GM18909 (cell line): ENCODE results near the gene SH2B3.
"Not testable (repeated sequence)": the region's sequence is repeated elsewhere in the genome, so short reads cannot be mapped to it uniquely, and the experiment has no call there.

Experiments
- ATAC-seq: cut with Tn5 transposase; IDR thresholded peaks from one replicate; pipeline ENCODE4 v1.9.1; 2021; ENCODE audit warnings: mild to moderate bottlenecking; ENCODE audit not compliant: unreplicated experiment, poor library complexity

SH2B3 gene

DNA sequence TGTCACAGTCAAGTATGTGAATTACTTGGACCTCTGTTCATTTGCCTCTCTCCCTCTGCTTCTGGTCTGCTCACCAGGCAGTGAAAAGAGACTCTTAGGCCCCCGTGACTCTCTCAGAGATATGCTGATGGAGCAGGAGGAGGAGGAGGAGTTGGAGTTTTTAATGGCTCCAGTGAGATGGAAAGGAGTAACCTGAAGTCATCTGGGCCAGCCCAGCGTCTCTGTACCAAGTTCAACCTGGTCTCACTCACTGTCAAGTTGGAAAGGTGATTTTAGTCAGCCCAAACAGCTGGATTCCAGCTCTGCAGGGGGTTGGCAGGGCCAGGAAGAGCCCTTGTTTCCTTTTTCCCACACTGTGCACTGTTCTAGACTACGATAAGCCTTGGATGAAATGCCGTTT is 48.6 kb downstream of the SH2B3 start:
- no peak for ATAC-seq

DNA sequence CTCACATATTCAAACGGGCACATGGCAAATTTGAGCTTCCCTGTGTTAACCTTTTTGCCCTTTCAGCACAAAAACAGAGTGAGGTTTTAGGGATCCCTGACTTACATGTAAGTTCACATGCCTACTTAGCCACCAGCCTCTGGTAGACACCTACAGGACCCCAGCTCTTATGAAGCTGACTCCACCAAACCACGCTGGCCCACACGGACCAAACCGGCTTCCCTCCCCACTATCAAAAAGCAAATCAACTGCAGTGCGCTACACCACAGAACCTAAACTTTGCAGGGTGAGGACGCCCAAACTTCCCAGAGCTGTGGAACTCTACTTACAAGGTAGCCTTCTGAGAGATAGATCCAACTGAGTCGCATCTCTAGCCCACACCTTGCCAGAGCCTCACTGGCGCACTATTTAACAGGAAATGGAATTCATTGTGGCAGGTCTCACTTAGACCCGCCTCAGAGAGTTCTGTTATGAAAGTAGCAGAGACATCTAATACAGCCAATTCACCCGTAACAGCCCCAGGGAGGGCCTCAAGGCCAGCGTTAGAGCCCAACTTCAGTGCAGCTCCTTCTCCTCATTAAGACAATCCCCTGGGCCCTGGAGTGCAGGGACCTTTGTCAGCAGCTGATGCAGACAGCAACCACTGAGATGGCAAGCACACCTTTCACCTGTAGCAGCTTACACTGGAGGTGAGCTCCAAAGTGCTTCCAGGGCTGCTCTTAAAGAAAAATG is 49.2 kb downstream of the SH2B3 start:
- ATAC-seq, result no peak

DNA sequence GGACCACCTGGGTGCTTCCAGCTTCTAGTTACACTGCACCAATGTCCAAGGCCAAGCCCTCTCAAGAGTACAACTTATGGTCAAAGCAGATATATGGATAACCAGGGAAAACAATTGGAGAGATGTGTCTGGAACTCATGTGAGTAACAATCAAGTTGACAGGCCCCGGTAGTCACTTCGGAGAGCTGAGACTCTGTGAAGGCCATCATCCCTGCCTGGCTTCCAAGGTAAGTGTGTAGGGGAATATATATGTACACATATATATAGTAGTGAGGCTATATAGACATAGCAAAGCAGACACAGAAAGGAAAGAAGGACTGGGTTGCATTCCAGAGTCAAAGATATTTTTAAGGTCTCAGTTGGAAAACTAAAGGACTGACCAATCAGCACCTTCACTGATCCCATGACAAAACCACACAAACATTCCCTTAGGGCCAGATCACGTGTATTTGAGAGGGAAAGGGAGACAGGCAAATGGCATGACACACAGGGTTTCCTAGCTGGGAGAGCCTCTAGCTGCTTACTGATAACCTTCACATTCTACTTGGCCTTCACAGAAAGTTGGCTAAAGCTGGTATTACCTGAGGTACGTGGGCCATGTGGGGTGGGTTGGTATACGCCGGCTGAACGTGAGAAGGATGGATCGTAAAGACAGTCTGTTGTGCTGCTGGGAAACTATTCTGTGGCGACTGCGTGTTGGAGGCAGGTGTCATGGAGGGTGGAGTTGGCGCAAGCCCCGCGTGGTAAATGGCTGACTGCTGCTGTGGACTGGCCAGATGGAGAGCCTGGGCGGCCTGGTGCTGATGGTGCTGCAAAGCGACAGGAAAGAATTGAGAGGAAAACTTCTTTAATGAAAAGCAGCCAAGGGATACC is 50.0 kb downstream of the SH2B3 start:
- no peak for ATAC-seq

DNA sequence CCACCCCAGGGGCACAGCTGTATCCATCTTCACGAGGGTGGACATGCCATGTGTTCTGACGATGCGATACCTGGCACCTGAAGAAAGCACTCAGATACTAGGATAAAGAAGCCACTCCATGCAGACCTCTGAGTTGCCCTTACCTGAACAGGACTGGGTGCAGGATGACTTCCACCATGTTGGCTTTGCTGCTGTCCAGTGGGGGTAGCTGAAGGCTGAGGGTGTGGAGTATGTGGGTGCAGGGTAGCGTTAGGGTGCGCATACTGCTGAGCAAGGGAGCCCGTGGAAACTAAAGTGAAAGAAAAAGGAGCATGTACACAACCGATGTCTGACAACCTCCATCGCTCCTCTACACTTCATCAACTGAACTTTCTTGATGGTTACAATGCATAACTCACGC is 51.3 kb downstream of the SH2B3 start:
- no peak for ATAC-seq

DNA sequence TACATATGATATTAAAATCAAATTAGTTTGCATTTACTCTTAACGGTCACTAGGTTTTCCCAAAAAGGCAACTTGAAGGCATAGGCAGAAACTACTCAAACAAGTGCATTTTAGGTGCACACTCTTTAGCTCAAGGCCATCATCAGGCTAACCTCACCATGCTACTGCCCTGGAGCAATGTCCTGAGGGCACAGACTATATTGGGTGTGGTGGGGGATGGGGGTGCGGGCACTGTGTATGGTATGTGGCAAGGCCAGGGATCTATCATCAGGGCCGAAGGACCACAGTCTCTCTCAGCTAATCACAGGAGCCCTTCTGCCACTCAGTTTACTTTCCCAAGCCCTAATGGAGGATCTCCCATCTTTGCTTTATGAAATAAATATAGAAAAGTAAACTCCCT is 51.9 kb downstream of the SH2B3 start:
- ATAC-seq, result no peak

DNA sequence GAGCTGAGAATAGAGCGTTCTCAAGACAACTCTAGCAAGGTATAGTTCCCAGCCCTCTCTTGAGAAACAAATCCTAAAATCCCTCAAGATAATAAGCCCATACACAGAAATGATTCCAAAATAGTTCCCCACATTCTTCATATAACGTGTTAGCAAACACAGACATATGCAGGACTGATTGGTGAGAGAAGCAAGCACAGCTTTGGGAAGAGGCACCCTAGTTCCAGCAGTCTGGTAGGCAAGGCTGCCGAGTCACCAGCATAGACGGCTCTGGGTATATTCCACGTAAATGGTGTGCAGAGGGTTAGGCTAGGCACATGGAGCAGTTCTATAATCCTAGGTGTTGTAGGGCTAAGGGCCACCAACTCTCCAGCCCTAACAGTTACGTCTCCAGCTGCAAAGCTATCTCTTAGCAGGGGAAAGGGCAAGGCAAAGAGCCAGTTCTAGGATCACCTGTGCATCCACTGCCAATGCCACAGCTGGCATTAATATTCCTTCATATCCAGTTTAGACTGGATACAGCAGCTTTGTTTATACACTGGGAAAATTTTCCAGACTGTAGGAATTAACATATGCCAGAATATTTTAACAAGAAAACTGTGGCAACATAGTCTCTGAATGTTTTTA is 52.9 kb downstream of the SH2B3 start:
- no peak for ATAC-seq

DNA sequence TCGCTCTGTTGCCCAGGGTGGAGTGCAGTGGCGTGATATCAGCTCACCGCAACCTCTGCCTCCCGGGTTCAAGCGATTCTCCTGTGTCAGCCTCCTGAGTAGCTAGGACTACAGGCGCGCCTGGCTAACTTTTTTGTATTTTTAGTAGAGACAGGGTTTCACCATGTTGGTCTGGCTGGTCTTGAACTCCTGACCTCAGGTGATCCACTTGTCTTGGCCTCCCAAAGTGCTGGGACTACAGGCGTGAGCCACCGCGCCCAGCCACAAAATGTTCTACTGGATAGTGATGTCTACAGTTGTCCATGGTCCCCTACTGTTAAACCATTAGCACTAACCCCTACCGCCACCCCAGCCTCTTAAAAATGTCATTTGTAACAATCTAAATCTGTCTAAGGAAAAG is 54.4 kb downstream of the SH2B3 start:
- ATAC-seq, result not testable (repeated sequence)

DNA sequence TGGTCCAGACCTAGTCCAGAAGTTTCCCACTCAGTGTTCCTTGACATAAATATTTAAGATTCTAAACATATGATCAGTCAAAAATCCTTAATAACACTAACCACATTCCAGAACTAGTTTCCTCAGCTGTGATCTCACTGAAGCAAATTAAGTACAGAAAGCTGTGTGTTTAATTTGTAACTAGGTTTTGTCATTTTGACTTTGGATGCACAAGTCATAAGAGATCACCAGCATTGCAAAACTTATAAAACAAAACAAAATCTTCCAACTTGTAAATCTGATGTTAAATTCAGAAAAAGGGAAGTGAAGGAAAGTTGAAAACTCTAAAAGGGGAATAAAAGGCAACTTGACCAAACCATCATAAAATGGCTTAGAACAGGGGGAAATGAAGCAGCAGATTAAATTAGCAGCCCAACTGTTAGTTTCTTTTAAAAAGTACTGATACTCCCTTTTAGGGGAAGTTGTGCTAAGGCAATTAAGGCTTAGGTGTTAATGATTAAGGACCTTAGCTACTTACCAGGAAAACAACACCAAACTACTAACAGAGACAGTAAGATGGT is 56.6 kb downstream of the SH2B3 start:
- ATAC-seq, result no peak

DNA sequence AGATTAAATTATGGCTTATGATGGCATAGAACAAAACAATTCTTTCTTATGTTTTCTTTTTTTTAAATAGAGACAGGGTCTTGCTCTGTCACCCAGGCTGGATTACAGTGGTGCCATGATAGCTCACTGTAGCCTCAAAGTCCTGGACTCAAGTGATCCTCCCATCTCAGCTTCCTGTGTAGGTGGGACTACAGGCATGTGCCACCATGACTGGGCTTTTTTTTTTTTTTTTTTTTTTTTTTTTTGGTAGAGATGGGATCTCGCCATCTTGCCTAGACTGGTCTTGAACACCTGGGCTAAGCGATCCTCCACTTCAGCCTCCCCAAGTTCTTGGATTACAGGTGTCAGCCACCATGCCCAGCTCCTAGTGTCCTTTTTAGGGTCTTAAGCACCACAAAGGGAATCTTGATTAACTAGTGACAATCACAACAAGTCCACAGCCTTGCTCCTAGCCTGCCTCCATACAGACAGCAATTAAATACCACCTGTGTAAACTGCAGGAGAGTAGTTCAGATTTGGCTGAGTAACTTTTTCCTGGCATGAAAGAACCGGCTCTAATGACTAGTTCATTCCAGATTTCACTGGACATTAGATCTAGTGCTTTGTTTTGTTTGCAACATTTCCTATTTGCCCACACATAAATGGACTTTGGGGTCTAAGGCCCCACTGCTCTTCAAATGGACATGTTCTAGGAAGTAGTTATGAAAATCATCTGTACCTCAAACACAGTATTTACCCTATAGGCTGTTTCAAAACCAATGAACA is 61.6 kb downstream of the SH2B3 start:
- no peak for ATAC-seq

DNA sequence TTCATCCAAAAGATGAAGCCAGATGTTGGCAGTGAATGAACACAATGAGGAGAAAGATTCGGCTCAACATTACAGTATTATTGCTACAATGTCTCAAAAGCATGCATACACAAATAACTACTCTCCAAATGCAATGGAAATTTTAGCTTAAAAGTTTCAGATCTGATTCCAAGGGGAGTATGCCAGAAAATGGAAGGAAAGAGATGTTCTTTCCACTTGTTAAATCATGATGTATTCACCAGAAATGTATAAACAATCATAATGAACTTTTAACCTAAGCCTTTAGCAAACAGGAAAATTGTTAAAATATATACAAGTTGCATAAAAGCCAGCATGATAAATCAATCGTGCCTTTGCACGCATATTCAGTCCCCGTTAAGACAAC is 62.1 kb downstream of the SH2B3 start:
- ATAC-seq, result no peak

DNA sequence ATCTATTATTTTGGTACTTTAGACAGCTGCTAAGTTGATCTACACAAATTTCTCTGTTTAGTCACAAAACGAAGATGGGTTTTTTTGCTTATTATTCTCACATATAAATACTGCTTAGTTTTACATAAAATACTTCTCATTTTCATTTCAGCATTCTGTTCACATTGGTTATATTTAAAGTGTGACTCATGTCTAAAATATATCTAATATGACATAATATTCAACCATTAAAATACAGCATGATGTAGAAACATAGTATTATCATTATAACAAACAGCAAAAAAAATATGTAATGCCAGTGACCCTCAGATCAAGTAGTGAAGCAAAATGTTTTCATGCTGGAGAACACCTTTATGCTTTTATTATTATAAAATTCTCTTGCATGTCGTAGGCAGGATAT is 63.7 kb downstream of the SH2B3 start:
- no peak for ATAC-seq

DNA sequence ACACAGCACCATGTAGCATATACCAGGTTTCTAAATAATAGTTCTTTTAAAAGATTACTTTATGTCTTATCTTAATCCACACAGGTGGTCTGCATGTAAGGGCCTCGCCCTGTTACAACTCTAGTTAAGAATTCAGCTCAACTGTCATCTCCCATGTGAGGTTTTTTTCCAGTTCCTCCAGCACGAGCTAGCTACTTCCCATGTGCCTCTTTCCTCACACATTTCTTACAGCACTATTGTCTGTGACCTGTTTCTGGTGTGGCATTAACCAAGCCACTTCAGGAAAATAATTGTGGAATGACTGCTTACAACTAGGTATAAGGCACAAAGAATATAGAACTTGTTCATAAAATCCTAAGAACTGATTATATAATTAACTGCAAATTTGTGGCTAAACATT is 65.5 kb downstream of the SH2B3 start:
- no peak for ATAC-seq

DNA sequence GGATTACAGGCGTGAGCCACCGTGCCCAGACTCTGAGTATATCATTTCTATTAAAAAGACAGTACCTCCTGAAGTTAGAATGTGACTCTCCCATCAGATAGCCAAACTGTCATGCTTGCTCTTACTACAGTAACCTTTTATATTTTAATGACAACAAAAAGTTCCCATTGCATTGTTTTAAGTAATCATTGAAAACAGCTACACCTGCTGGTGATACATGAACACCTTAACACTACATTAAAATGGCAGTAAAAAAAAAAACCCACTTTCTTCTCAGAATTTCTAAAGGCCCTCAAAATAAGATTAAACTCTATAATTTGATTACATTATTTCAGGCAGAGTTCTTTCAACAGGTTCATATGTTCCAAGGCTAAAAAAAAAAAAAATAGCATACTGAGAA is 76.7 kb downstream of the SH2B3 start:
- no peak for ATAC-seq

DNA sequence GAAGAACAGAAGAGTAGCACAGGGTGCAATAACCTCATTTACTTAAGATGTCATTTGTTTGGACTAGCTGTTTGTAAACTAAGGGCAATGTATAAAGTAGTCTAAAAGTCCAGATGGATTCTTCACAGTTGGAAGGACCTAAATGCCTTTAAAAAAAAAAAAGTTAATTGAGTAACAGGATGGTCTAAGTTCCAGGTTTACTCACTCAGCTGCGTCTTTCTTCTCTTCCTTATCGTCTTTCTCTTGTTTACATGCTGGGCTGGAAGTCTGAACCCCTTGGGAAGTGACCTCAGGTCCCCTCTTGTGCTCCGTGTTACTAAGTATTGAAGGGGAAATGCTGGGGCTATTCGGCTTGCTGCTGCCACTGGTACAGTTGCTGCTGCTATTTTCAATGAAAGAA is 82.5 kb downstream of the SH2B3 start:
- no peak for ATAC-seq

DNA sequence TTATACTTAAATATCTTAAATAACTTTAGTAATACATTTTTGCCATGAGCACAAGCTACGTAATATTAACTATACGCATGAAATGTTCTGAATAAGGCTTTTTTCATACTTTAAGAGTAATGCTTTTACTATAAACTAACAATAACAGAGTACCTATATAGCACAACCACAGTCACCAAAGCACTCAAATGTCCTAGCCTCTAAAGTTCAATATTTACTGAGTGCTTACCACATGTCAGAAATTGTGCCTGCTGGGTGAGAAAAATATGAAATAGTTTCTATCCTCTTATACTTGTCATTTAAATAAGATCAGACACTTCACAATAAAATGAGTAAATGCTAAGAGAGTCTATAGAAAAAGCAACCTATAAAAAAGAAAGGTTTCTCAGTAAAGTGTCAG is 83.1 kb downstream of the SH2B3 start:
- ATAC-seq, result no peak

DNA sequence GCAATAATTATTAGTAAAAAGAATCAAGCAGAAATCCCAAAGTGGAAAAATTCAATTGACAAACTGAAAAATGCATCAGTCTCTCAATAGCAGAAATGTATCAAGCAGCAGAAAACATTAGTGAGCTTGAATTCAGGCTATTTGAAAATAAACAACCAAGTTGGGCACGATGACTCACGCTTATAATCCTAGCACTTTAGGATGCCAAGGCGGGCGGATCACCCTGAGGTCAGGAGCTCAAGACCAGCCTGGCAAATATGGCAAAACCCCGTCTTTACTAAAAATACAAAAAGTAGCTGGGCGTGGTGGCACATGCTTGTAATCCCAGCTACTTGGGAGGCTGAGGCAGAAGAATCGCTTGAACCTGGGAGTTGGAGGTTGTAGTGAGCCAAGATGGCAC is 87.3 kb downstream of the SH2B3 start:
- ATAC-seq, result not testable (repeated sequence)

DNA sequence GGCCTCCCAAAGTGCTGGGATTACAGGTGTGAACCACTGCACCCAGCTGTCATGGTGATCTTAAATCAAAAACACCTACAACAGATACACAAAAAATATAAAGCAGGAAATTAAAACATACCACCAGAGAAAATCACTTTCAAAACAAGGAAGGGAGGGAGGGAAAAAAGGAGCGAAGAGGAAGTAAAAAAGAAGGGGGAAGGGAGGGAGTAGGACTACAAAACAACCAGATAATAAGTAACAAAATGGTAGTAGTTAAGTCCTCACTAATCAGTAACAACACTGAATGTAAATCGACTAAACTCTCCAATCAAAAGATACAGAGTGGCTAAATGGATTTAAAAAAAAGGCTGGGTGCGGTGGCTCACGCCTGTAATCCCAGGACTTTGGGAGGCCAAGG is 89.0 kb downstream of the SH2B3 start:
- ATAC-seq, result no peak
